TTC549 (cell line): Measurements from ENCODE around the gene DCP1B.

Experiments
- FAIRE-seq: peaks from 2 replicates; lab custom pipeline; 2012; peaks lifted over from hg19 to GRCh38; lab: Jason Lieb, UNC

DCP1B gene

DNA sequence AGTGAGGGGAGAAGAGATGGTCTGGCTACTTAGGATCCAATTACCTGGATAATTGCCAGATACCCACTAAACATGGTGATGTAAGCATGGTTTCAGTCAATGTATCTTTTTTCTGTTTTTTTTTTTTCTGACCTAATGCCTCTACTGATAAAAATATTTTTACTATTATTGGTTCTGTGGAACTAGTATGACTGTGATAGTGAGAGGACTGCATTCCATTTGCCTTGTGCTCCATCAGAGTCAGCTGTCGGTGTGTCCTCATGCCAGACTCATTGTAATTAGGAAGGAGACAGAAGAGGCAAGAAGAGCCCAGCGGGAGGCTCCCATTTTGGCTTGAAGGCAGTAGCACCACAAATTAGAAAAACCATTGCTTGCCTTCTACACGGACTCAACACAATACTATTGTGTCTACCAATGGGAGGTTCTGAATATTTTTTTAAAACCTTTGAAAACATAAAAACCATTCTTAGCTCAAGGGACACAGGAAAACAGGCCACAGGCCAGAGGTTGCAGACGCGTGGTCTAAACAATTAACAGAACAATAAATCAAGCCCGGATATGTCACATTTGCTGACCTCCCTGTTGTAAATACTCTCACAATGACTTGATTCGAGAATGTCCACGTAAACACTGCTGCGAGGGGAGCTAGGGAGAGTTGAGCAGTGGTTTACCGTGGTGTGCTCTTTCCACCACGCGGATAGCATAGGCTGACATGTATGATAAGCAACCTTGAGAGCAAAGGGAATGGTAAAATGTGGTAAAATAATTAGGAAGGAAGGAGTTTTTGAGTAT is 13.5 kb upstream of the DCP1B start:
- no peak for FAIRE-seq

DNA sequence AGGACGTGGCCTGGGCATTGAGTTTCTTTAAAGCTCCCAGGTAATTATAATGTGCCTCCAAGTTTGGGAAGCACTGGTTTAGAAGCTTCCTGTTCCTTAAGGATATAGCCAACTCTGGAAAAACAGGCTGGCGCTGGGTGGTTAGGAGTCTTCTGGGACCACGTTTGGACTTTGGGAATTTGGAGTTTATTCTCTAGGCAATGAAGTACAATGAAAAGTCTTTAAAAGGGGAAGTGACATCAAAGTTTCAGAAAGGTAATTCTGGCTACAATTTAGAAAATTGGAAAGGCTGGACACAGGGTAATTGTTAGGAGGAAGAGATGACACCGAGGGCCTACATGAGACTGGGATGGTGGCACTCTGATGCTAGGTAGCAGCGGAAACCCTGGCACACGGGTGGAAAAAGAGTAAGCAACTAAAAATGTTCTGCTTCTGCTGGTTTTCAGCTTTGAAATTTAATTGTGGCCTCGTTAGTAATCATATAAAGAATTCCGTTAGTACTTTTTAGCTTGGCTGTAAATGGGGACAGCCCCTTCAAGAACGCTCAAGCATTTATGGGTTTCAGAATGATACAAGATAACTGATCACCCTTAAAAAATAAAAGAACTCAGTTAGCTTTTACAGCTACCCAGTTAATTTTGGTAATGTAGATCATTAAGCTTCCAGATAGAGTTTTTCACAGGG is 12.7 kb upstream of the DCP1B start:
- no peak for FAIRE-seq

DNA sequence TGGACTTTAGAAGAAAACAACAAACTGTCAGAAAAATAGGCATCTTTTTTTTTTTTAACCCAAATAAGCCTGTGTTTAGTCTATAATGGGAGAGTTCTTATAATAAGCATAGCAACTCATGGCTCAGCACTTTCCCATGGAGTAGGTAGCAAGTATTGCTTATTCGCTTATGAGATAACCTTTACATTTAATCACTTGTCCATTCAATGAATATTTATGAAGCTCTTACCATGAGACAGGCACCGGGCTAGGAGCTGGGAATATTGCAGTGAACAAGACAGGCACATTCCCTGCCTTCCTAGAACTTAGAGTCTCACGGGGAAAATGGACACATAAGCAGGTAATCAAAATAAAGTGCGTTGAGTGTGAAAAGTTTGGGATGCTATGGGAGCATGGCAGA is 10.0 kb upstream of the DCP1B start:
- FAIRE-seq = no peak

DNA sequence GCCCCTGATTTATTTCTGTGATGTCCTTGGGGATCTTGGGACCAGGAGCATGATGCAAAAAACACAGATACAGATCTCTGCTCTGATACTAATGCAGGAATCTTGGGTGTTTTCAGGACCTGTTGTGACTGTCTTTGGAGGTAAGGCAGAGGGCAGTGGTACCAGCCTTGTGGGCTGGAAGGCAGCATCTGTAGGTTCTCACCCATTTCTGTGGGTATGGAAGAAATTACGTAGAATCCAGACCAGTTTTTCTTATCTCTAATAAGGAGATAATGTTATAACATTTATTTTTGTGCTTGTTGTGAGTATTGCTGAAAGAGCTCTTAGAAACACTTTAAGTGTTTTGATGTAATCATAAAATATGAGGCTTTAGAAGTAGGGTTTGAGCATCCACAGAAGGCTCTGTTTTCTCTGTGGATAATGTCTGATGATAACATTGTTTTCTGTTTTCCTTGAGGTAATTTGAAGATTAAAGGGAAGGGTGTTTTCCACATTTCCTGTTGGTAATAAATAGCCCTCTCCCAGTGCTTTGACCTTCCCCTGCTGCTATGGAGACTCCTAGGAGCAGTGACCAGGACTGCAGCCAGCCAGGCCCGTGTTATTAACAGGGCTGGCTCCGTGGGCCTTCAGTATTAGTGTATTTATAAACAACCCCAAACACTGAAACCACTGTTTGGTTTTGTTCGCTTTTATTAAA is 9.4 kb upstream of the DCP1B start:
- FAIRE-seq = no peak

DNA sequence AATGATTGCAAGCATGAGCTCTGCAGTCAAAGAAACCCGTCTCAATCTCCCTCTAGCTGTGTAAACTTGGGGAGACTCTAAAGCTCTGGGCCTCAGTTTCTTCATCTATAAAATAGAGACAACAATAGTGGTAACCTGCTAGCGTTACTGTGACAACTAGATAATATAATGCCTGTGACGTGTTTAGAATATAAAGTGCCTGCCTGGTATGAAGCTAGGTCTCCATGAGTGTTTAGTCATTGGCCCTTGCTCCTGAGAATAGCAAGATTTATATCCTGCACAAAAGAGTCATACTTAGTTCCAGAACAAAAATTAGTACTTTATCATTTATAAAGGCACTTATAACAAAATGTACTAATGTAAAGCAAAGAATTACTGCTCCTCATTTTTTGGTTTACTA is 8.8 kb upstream of the DCP1B start:
- FAIRE-seq = no peak

DNA sequence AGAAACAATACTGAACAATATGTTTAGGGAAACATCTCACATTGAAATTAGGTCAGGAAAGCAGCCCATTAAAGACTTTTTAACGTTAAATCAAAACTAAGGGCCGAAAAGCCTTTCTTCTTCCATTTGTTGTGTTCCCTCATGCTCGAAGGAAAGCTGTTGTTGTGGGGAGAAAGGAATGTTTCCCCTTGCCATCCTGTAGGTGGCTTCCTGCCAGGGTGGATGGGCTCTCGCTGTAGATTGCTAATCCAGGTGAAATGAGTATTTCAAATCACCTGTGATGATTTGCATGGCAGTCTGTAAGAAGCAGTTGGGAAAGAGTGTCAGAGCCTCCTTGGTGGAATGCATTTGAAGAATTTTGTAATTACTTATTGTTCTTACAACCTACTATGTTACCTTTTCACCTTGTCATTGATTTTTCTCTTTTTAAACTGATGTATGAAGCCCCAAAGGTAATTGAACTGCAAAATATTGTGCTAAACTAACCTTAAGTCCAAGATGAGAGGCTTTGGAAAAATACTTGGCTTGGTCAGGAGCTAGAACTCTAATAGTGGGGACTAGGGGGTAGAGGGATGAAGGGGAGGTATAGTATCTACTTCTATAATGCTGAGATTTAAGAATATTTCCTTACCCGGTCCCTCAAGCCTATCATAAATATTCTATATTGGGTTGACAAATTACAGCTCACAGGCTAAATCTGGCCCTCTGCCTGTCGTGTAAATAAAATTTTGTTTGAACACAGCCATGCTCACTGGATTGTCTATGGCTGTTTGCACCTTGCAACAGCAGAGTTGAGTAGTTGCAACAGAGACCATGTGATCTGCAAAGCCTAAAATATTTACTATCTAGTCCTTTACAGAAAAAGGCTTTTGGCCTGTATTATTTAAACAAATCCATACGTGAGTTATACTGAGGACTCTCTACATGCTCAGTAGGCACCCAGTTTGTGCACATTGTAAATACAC is 7.7 kb upstream of the DCP1B start:
- no peak for FAIRE-seq

DNA sequence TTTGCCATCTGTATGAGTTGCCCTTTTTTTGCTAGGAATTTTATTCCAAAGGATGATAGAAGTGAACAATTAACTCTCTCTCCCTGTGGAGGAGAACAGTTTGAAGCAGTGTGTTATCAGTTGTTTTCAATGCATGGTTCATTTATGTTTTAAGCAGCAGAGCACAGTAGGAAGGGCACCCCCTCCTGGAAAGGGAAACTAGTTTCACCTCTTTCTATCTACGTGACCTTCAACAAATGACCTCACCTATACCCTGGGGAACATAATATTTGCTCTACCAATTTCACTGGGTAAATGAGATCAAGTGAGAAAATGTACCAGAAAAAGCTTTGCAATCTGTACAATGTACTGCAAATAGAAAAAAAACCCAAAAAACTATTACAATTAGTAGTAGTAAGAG is 5.4 kb upstream of the DCP1B start:
- no peak for FAIRE-seq

DNA sequence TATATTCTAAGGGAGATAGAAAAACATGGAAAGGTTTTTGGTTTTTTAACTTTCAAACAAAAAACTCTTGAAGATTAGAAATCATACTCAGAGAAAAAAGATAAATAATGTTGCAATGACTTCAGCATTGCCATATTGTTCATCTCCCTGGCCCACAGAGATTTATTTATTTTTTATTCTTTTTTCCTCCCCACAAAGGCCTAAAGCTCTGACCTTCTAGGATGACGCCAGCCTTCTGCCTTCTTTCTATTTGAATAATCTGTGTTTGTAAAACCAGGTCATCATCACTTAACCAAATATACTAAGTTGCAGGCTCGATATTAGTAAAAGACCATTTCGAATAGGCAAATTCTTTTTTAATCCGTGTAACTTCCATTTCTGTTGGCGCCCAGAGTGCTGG is 4.4 kb upstream of the DCP1B start:
- no peak for FAIRE-seq

DNA sequence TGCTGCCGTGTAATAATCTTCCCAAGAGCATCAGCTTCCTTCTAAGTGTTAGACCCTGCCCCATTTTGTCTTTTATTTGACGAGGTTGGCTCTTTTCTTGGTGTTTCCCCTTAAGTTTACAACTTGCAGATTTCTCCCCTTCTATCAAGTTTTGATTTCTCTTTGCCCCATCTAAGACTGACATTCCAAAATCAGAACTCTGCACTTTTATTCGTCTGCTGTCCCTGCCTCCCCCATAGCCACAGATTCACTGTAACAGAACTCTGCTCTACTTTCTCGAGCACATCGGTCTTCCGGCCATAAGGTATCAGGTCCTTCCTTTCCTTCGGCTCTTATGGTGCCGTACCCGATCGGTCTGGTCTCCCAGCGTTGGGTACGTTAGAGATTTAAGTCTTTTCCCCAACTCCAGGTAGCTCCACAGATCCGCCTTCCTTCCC is 563 bp downstream of the DCP1B start:
- no peak for FAIRE-seq

DNA sequence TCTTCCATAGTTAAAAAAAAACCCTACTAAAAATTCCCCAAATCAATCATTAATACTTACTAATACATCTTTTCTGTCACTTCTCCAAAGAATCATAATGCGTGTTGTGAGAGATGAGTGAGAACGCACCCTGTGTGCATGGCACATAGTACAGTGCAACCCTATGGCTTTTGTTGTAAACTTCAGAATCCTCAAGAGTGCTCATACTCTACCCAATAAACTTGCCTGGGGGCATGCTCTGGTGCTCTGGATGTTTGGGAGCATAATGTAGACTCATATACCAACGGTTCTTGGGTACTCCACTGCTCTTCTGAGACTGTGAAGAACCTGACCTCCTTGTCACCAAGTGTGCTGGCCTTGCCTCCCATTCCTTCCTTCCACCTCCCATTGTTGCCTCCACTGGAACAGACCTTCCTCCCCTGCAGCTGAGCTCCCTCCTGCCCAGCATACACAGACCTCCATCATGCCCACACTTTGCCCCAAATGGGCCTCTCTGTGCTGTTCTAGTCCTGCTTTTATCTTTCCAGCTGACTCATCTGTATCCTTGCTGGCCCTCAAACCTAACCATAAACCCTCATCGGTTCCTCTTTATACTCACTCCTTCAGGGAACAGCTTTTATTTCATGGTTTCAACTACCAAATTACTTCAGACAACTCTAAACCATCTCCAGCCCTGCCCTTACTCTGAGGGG is 8.9 kb downstream of the DCP1B start:
- no peak for FAIRE-seq

DNA sequence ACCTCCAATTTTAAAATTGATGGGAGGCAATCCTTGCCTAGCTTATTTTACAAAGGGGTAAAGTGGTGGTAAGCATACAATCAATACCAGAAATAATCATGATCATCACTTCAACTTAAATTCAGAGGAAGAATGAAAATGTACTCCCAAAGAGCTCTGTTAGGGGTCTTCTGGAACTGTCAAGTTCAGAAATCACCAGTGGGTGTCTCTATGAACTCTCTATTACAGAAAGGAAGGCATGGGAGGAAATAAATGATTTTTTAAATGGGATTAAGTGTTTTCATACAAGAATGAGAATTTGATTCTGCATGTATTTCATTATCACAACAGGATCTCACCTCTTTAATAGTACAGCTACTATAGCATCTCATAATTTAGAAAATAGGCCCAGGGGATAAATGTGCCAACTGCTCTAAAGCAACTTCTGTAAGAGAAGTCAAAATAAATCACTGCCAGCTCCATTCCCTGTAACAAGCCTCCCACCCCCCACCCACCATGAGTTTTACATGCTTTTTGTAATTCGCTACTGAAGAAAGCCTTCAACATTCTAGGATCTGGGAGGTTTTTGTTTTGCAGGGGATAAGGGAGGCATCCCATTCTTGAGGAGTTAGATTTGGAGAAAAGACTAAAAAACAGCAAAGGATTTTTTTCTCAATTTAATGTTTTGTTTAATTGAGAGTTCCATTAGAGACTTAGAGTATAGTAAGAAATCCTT is 9.7 kb downstream of the DCP1B start:
- no peak for FAIRE-seq

DNA sequence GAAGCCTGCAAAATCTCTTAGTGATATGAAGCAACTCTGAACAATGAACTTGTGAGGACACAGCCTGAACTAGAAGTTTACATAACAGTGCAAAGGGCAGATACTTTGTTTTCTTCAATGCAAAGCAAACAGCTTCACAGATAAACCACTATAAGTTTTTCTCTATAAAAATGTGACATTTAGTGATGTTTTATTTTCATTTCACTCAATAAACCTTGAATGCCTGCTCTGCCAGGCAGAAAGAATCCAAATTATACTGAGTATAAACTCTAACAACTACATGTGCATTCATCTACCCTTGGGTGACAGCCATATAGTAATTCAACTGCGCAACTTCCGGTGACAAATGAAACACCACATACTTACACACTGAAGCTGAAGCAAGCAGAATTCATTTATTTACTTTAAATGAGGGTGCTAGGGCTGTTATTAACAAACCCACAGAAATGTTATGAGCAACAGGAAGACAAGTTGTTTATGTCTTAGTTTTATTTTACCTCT is 10.3 kb downstream of the DCP1B start:
- FAIRE-seq = no peak

DNA sequence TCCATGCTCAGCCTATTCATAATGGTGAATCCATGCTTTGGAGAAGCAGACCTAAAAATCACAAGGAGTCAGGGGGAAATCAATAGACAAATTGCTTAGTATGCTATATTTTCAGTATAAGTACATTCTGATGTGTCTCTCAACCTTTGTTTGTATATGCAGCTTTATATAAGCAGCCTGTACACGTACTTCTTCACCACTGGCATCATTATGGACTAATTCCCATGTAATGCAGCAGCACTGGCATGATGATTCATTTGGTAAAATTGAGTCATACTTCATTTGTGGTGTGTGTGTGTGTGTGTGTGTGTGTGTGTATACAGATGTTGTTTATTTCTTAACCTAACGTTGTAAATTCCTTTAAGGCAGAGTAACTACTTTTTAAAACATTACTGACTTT is 10.9 kb downstream of the DCP1B start:
- FAIRE-seq = no peak

DNA sequence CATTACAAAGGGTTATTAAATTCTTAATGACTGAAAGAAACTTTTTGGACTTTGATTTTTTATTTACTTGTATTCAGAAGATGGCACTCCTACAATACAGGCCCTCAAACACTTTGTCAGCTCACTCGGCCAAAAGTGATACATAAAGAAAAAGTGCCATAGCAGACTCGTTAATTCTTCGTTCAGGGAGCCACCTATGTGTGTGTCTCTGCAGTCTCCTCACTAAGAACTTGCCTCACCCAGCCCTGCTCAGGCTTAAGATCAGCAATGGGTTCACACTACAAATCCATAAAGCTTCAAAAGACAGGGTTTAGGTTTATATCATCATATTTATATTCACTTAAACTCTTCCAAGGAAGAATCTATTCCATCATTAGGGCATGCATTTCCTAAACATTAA is 11.5 kb downstream of the DCP1B start:
- FAIRE-seq = no peak

DNA sequence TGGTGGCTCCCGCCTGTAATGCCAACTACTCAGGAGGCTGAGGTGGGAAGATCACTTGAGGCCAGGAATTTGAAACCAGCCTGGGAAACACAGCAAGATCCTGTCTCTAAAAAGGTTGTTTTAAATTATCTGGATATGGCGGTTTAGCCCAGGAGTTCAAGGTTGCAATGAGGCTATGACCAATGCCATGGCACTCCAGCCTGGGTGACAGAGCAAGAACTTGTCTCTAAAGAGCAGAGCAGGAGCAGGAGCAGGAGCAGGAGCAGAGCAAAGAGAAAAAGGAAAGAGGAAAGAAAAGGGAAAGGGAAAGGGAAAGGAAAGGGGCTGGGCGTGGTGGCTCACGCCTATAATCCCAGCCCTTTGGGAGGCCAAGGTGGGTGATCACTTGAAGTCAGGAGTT is 15.1 kb downstream of the DCP1B start:
- no peak for FAIRE-seq

DNA sequence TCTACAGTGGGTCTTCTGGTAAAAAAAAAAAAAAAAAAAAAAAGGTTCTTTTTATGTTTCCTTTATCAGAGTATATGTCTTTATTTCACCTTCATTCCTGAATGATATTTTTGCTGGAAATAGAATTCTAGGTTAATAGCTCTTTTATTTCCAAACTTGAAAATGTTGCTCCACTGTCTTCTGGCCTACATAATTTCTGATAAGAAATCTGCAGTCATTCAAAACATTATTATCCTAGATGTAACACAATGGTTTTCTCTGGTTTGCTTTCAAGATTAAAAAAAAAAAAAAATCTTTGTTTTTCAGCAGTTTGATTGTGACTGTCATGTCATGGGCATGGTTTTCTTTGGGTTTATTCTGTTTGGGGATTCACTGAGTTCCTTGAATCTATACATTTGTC is 19.5 kb downstream of the DCP1B start:
- no peak for FAIRE-seq

DNA sequence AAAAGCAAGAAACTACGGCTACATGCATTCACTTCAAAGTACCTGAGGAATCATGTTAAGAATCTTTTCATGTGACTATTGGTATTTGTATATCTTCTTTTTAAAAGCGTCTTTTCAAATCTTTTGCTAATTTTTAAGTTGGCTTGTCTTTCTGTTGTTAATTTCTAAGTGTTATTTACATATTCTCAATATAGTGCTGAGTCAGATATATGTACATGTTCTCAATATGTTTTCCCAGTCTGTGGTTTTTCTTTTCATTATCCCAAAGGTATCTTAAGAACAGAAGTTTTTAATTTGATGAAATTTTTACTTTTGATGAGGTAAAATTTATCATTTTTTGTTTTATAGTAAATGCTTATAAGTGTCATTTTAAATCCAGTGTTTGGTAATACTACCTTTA is 24.0 kb downstream of the DCP1B start:
- no peak for FAIRE-seq

DNA sequence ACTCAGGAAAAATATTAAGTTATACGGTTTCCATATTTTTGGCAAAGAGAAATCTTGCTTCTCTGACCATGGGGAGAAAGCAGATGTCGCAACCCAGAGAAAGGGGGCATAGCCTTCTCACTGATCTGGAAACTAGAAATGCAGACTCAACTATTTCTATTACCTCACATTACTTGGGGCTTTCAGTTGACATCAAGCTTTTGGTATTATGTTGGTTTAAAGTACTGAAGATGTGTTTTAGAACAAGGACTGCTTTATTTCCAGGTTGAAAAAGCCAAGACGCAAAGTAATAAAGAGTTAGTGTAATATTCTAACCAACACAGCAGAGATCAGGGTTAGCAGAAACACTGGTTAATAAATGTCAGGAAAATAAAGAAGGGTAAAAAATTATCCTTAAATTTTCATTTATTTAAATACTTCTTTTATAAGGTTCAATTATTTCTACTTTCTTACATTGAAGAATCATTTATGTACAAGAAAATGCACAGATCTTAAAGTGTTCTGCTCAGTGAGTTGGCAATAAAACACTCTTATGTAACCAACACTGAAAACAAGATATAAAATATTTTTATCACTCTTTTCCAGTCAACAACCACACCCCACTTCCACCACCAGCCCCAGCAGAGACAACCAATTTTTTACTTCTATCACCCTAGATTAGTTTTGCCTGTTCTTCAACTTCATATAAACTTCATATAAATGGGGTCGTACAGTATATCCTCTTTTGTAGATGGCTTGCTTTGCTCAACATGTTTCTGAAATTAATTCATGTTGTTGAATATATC is 26.0 kb downstream of the DCP1B start:
- FAIRE-seq = no peak

DNA sequence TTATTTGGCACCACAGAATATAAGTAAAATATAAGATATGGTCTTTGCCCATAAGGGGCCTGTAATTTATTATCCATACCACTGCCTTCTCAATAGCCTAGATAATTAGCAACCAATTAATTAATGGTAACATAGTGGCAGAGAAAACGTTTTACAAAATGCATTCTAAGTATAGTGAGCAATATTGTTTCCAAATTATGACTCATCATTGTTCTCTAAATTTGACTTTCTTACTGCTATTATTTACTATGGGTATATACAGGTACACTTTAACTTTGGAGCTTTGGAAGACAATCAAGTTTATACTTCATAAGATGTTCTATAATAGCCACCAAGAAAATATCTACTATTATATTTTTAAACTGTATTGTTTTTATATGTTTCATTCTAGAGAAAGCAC is 26.7 kb downstream of the DCP1B start:
- FAIRE-seq = no peak

DNA sequence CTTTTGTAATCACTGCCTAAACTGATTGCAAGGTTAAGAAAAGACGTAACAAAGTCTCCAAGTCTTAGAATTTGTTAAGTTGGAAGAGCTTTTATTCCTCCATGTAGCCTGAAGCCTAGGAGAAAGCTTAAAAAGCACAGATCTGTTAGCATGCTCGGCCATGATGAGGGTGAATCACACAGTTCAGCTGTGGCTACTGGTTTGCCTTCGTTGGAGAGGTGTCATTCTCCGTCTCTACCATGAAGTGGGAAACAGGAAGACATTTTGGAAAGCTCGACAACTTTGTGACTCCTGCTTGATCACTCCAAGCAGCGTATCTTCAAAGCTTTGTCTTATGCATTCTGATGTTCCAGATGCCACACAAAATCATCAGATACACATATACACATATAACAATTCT is 27.1 kb downstream of the DCP1B start:
- FAIRE-seq = no peak
